HepG2 (cell line): ENCODE data around the gene DDI2. TPM values are rescaled to one million over a fixed set of nuclear protein-coding genes. Genes with fewer than 3 reads are reported as not detected.

Source experiments
- CENPT ChIP-seq: sonication (generic); formaldehyde crosslinking; IDR thresholded peaks from 2 replicates; pipeline ENCODE4 v1.8.0; 2022; ENCODE audit warnings: low read depth, mild to moderate bottlenecking, moderate library complexity, missing genetic modification reagents
- CREB3 ChIP-seq: sonication (generic); formaldehyde crosslinking; IDR thresholded peaks from 2 replicates; pipeline ENCODE4 v1.5.0; 2020; ENCODE audit warnings: missing genetic modification reagents
- FOXK1 ChIP-seq: sonication (generic); formaldehyde crosslinking; IDR thresholded peaks from 2 replicates; pipeline ENCODE4 v1.4.0; 2020; ENCODE audit warnings: low read depth, missing genetic modification reagents, borderline replicate concordance
- GMEB2 ChIP-seq: IDR thresholded peaks from 2 replicates; pipeline ENCODE4 v1.6.1; 2016; ENCODE audit warnings: missing biosample characterization, missing genetic modification reagents, low read depth
- RBM22 ChIP-seq: fragments of 200-400 bp; formaldehyde crosslinking; optimal IDR thresholded peaks from 2 replicates; pipeline ENCODE3; 2017; ENCODE audit warnings: mild to moderate bottlenecking, low read length, moderate library complexity
- RFX5 ChIP-seq: IDR thresholded peaks from 2 replicates; pipeline ENCODE4 v1.6.1; 2011; ENCODE audit warnings: low read depth, low read length, improper control_type of control experiment
- SP2 ChIP-seq: sonication (generic); formaldehyde crosslinking; IDR thresholded peaks from 2 replicates; pipeline ENCODE4 v1.5.1; 2020; ENCODE audit warnings: mild to moderate bottlenecking, missing genetic modification reagents
- STAT6 ChIP-seq: sonication (generic); formaldehyde crosslinking; IDR thresholded peaks from 2 replicates; pipeline ENCODE4 v1.4.0; 2020; ENCODE audit warnings: missing genetic modification reagents, mild to moderate bottlenecking, borderline replicate concordance
- TFE3 ChIP-seq: IDR thresholded peaks from 2 replicates; pipeline ENCODE4 v1.6.1; 2016
- TRIM22 ChIP-seq: fragments of 450-650 bp; IDR thresholded peaks from 2 replicates; pipeline ENCODE4 v1.6.1; 2017
- ZBTB43 ChIP-seq: sonication (generic); formaldehyde crosslinking; conservative IDR thresholded peaks from 2 replicates; pipeline ENCODE4 v1.4.0; 2020; ENCODE audit warnings: missing genetic modification reagents
- ZFP91 ChIP-seq: sonication (generic); formaldehyde crosslinking; IDR thresholded peaks from 2 replicates; pipeline ENCODE4 v1.9.0; 2022; ENCODE audit warnings: missing genetic modification reagents, mild to moderate bottlenecking, borderline replicate concordance
- ZNF296 ChIP-seq: sonication (generic); formaldehyde crosslinking; conservative IDR thresholded peaks from 2 replicates; pipeline ENCODE4 v1.5.0; 2020; ENCODE audit warnings: mild to moderate bottlenecking, missing genetic modification reagents
- ZNF629 ChIP-seq: sonication (generic); formaldehyde crosslinking; conservative IDR thresholded peaks from 2 replicates; pipeline ENCODE4 v1.5.0; 2020; ENCODE audit warnings: missing genetic modification reagents
- ZNF678 ChIP-seq: sonication (generic); formaldehyde crosslinking; IDR thresholded peaks from 2 replicates; pipeline ENCODE4 v1.4.0; 2020; ENCODE audit warnings: mild to moderate bottlenecking, missing genetic modification reagents
- ZNF746 ChIP-seq: sonication (generic); formaldehyde crosslinking; IDR thresholded peaks from 2 replicates; pipeline ENCODE4 v1.8.0; 2022; ENCODE audit warnings: mild to moderate bottlenecking, missing genetic modification reagents
- ZNF777 ChIP-seq: sonication (generic); formaldehyde crosslinking; IDR thresholded peaks from 2 replicates; pipeline ENCODE4 v1.4.0; 2020; ENCODE audit warnings: missing genetic modification reagents
- polyA plus RNA-seq, 8 experiments: library from polyadenylated mRNA; depleted of rRNA in 3 of 8; stranded (reverse) in 7 of 8; unstranded in 1 of 8; fragments of >200 nt; fragmentation: Illumina TruSeq in 4 of 8; extraction: Trizol in 4 of 8; gene quantifications; 2 replicates each; pipeline versions ENCODE4 v1.2.1 to v1.2.3, GENCODE V29; 2011 to 2016; ENCODE audit warnings: low read depth in 4 of 8, missing spikeins in 1 of 8, mixed read lengths in 1 of 8; ENCODE audit not compliant: insufficient read depth in 1 of 8
- total RNA-seq, 5 experiments: library from RNA; depleted of rRNA; stranded (reverse); fragments of >200 nt; fragmentation: Illumina TruSeq; extraction: Trizol; gene quantifications; 2 replicates each; pipeline ENCODE4 v1.2.3, GENCODE V29; 2016; ENCODE audit warnings: low read depth in 1 of 5

Gene DDI2
- total and polyA plus RNA-seq, 2 of the 13 experiments (the other 11 are each of a cell fraction or from before 2014, with no cell fraction given): 8.5 to 25.7 TPM

- peak; percentile 78; the same call in 1 of the 2 replicates for TF ChIP-seq STAT6 (CRISPR knock-in tag)
- no peak for TF ChIP-seq RFX5
- TF ChIP-seq ZNF777 (CRISPR knock-in tag): 0 out of 2 replicates have a peak, but pooled peaks have one; percentile 29
- TF ChIP-seq TRIM22: no peak
- no peak for TF ChIP-seq ZBTB43
- TF ChIP-seq RBM22: no peak
- no peak for TF ChIP-seq ZNF296 (CRISPR knock-in tag)
- TF ChIP-seq ZNF746 (CRISPR knock-in tag): no peak
- no peak for TF ChIP-seq CENPT (CRISPR knock-in tag)
- no peak for TF ChIP-seq CREB3 (CRISPR knock-in tag)
- no peak for TF ChIP-seq ZFP91 (CRISPR knock-in tag)
- TF ChIP-seq GMEB2: no peak
- peak; percentile 94; the same call in 1 of the 2 replicates for TF ChIP-seq FOXK1
- no peak for TF ChIP-seq ZNF629 (CRISPR knock-in tag)
- peak; percentile 92 for TF ChIP-seq TFE3 (CRISPR knock-in tag)
- no peak for TF ChIP-seq ZNF678 (CRISPR knock-in tag)
- TF ChIP-seq SP2 (CRISPR knock-in tag): no peak
These were observed 1.6 kb downstream of the DDI2 start (continued) for GRCh38 chr1:15618655-15619525.
